Measurements from ENCODE around the gene DNAH12. TPM values are rescaled to one million over a fixed set of nuclear protein-coding genes. Genes with fewer than 3 reads are reported as not detected.
A peak's percentile ranks its signal among the peaks of the same experiment; 100 is the strongest.
"Not testable (repeated sequence)": the region's sequence is repeated elsewhere in the genome, so short reads cannot be mapped to it uniquely, and the experiment has no call there.

Gene DNAH12
- total RNA-seq, 1 experiment from 2014 or later: 0.45 TPM

- Mint-ChIP-seq H3K27me3 (ENCODE audit: insufficient read depth, unreplicated experiment) (no peaks in the 10 kb centered on the region), H3K9me3 (ENCODE audit: unreplicated experiment) (no peaks in the 10 kb centered on the region), H3K27ac (ENCODE audit: unreplicated experiment) (peak overlapping the region; percentile 10), H3K4me1 (ENCODE audit: low read depth, unreplicated experiment) (peaks cover 7% of the 10 kb centered on the region), H3K4me3 (ENCODE audit: unreplicated experiment) (no peak overlapping the region), H3K36me3 (ENCODE audit: insufficient read depth, unreplicated experiment) (no peaks in the 10 kb centered on the region)
- no peak for TF ChIP-seq CTCF (IDR thresholded peaks at IDR 0.05; ENCODE audit: insufficient read depth in 1 of 2, low read depth in 1 of 2, low read length in 1 of 2, severe bottlenecking in 1 of 2, unreplicated experiment in 1 of 2)
- peak; percentile 38 to 42 for DNase-seq
- no peak overlapping the region for H3K4me3 ChIP-seq (ENCODE audit: low read depth, low read length)
- CTCF ChIA-PET: interaction anchor here (0.6 kb wide), 1 partner anchor 103 kb away, joined by 4 read pairs; no protein-coding TSS in a partner anchor
- no peaks in the 10 kb centered on the region for H3K9me3 ChIP-seq
- intact Hi-C loops (cut with micrococcal nuclease; ENCODE audit: unreplicated experiment): loop anchor here (2.0 kb wide), 1 partner anchor 50 kb away; no protein-coding TSS in a partner anchor
- H3K4me1 ChIP-seq: 0 out of 2 replicates have a peak, but pooled peaks cover 9% of the 10 kb centered on the region
- no TSS peak for BruUV-seq (replicated peaks)
- POLR2A ChIA-PET: interaction anchor here (1.0 kb wide), 1 partner anchor 56 kb away, joined by 3 read pairs; the partner anchor contains the start of gene PDE12
- H3K27me3 ChIP-seq (replicated peaks; ENCODE audit: control insufficient read depth, insufficient read depth, low read length): no peaks in the 10 kb centered on the region
- no peaks in the 10 kb centered on the region for H3K36me3 ChIP-seq (ENCODE audit: control insufficient read depth, insufficient read depth, low read length)
Measured at GRCh38 chr3:57500506-57500905, 43.6 kb downstream of the DNAH12 start.

GRCh38 chr3:57497904-57498303, 46.2 kb downstream of the DNAH12 start:
- intact Hi-C loops (cut with micrococcal nuclease; ENCODE audit: unreplicated experiment): no loop called here
- H3K4me1 ChIP-seq: 0 out of 2 replicates have a peak, but pooled peaks cover 9% of the 10 kb centered on the region
- Mint-ChIP-seq H3K36me3 (ENCODE audit: insufficient read depth, unreplicated experiment) (no peaks in the 10 kb centered on the region), H3K4me3 (ENCODE audit: unreplicated experiment) (no peak overlapping the region), H3K27ac (ENCODE audit: unreplicated experiment) (no peak overlapping the region), H3K9me3 (ENCODE audit: unreplicated experiment) (no peaks in the 10 kb centered on the region), H3K4me1 (ENCODE audit: low read depth, unreplicated experiment) (peaks cover 7% of the 10 kb centered on the region), H3K27me3 (ENCODE audit: insufficient read depth, unreplicated experiment) (no peaks in the 10 kb centered on the region)
- H3K4me3 ChIP-seq (ENCODE audit: low read depth, low read length): no peak overlapping the region
- ChIA-PET CTCF (no interaction called here), POLR2A (no interaction called here)
- no peaks in the 10 kb centered on the region for H3K27me3 ChIP-seq (replicated peaks; ENCODE audit: control insufficient read depth, insufficient read depth, low read length)
- DNase-seq: no peak
- no peak for TF ChIP-seq CTCF (IDR thresholded peaks at IDR 0.05; ENCODE audit: insufficient read depth in 1 of 2, low read depth in 1 of 2, low read length in 1 of 2, severe bottlenecking in 1 of 2, unreplicated experiment in 1 of 2)
- no peaks in the 10 kb centered on the region for H3K36me3 ChIP-seq (ENCODE audit: control insufficient read depth, insufficient read depth, low read length)
- no TSS peak for BruUV-seq (replicated peaks)
- no peaks in the 10 kb centered on the region for H3K9me3 ChIP-seq

- Histone ChIP-seq H3K9me3 (no peaks in the 10 kb centered on the region), H3K27me3 (replicated peaks; ENCODE audit: control insufficient read depth, insufficient read depth, low read length) (no peaks in the 10 kb centered on the region), H3K4me1 (no peaks in the 10 kb centered on the region), H3K4me3 (ENCODE audit: low read depth, low read length) (no peak overlapping the region), H3K36me3 (ENCODE audit: control insufficient read depth, insufficient read depth, low read length) (no peaks in the 10 kb centered on the region)
- CTCF ChIA-PET: no interaction called here
- POLR2A ChIA-PET: no interaction called here
- H3K27ac Mint-ChIP-seq (ENCODE audit: unreplicated experiment): no peak overlapping the region
- peaks cover 6% of the 10 kb centered on the region for H3K9me3 Mint-ChIP-seq (ENCODE audit: unreplicated experiment)
- no peaks in the 10 kb centered on the region for H3K36me3 Mint-ChIP-seq (ENCODE audit: insufficient read depth, unreplicated experiment)
- no peak overlapping the region for H3K4me3 Mint-ChIP-seq (ENCODE audit: unreplicated experiment)
- no TSS peak for BruUV-seq (replicated peaks)
- no peak for DNase-seq
- no peaks in the 10 kb centered on the region for H3K27me3 Mint-ChIP-seq (ENCODE audit: insufficient read depth, unreplicated experiment)
- TF ChIP-seq CTCF (IDR thresholded peaks at IDR 0.05; ENCODE audit: insufficient read depth in 1 of 2, low read depth in 1 of 2, low read length in 1 of 2, severe bottlenecking in 1 of 2, unreplicated experiment in 1 of 2): no peak
- intact Hi-C loops (cut with micrococcal nuclease; ENCODE audit: unreplicated experiment): no loop called here
- no peaks in the 10 kb centered on the region for H3K4me1 Mint-ChIP-seq (ENCODE audit: low read depth, unreplicated experiment)
Measured at GRCh38 chr3:57484563-57484962, 59.6 kb downstream of the DNAH12 start.

GRCh38 chr3:57477193-57477592, 67.0 kb downstream of the DNAH12 start:
- H3K27ac Mint-ChIP-seq (ENCODE audit: unreplicated experiment); H3K4me1 ChIP-seq; DNase-seq; H3K4me3 ChIP-seq (ENCODE audit: low read depth, low read length); H3K4me3 Mint-ChIP-seq (ENCODE audit: unreplicated experiment); intact Hi-C loops (cut with micrococcal nuclease; ENCODE audit: unreplicated experiment); POLR2A ChIA-PET; BruUV-seq (replicated peaks); H3K4me1 Mint-ChIP-seq (ENCODE audit: low read depth, unreplicated experiment); H3K36me3 ChIP-seq (ENCODE audit: control insufficient read depth, insufficient read depth, low read length); H3K27me3 ChIP-seq (replicated peaks; ENCODE audit: control insufficient read depth, insufficient read depth, low read length); H3K27me3 Mint-ChIP-seq (ENCODE audit: insufficient read depth, unreplicated experiment); H3K9me3 ChIP-seq; CTCF ChIA-PET; H3K36me3 Mint-ChIP-seq (ENCODE audit: insufficient read depth, unreplicated experiment): not testable (repeated sequence)
- H3K9me3 Mint-ChIP-seq (ENCODE audit: unreplicated experiment): peaks cover 19% of the 10 kb centered on the region

Measured in Caco-2 (cell line).